Measurements from ENCODE around the gene CSRP2. TPM values are rescaled to one million over a fixed set of nuclear protein-coding genes. Genes with fewer than 3 reads are reported as not detected.

The CSRP2 gene
- total RNA-seq, 1 donor from 2014 or later = 2.8 TPM

DNA sequence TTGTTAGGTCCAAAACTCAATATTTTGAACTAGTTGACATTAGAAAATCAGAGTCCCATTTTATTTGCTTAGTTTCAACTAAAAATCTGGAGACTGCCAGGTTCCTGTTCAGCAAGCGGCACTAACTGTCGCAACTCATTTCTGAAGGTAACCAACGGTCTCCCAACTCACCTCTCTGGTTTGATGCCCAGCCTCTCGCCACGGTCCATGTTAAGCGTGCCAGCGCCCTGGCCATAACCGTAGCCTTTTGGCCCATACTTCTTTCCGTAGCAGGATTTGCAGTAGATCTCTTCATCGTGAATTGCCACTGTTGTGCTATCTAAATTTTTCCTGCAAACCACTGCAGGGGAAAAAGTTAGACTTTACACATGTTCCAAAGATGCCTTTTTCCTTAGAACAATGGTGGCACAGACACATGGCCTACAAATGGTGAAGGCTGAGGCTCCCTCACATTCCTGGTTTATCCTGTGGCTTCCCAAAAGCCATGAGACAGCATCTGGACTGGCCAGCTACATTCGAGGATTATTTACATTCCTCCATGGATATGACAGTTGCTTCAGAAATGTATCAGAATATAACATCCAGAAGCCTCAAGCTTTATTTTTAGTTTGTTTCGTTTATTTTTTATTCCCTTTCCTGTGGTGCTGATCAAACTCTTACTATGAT is 15.7 kb downstream of the CSRP2 start:
- DNase-seq (ENCODE audit: low read depth, low spot score) = no peak

DNA sequence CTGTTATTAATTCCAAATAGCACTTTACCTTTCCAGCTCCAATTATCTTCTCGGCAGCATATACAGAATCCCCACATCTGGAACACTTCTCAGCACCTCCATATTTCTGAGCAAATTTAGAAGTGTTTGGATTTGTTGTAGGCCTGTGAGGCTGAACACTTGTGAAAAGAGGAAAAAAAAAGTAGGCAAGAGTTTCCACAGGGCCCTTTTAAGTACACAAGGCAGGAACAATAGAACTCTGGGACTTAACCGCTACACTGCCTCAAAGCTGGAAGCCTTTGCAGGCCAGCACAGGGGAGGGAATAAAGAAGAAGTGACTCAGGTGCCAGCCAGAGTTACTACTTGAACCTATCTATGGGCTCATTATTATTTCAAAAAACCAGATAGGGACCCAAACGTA is 18.6 kb downstream of the CSRP2 start:
- no peak for DNase-seq (ENCODE audit: low read depth, low spot score)

DNA sequence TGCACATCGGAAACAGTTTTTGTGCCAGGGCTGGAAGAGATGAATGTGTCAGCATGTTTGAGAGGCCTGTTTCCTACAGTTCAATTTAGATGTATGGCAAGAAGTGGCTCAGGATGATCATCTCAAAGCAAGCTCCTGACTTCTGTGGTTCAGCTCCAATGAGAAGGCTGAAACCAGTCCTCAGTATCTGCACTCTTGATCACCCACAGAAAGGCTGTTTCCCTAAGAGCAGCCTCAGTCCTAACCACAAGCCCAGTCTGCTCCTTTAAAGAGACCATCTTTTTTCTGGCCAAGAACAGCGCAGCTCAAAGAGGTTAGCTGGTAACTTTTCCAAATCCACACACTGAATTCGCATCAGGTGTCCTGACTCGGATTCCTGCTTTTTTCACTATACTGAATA is 19.2 kb downstream of the CSRP2 start:
- no peak for DNase-seq (ENCODE audit: low read depth, low spot score)

DNA sequence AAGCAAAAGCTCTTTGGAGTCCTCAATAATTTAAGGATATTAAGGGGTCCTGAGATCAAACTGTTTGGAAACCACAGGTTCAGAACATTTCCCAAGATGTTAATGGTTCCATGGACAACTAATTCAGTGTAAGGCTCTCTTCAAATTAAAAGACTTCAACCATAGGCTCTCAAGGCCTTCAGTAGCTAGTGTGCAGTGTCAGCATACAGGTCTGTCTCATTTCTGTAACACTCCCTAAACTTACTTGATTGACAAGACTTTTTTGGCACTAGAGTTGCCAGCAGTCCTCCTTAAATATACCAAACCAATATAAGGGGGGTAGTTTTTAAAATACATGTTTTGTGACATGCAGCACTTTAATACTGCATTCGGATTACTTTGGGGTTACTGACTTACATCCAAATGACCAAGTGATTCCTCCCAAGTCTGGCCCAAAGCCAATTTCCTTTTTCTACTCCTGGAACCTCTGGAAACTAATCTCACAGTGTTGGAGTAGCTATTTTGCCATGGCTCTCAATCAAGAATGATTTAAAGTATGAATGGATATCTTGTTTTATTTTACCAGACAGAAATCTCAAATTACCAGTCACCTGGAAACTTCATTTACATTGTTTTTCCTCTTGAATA is 22.7 kb downstream of the CSRP2 start:
- no peak for DNase-seq (ENCODE audit: low read depth, low spot score)

DNA sequence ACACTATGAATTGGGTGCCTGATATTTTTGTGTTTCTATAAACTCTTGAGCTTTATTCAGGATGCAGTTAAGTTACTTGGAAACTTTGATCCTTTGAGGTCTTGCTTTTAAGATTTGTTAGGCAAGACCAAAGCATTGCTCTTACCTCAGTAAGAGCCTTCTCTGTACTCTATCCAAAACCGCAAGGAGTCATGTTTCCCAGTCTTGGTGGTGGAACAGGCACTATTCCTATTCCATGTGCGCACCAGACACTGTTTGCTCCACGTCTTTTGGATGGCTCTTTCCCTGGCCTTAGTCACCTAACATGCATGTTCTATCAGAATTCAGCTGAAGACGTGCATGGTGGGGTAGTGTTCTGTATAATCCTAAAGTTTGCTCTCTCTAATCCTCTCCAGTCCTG is 23.5 kb downstream of the CSRP2 start:
- DNase-seq (ENCODE audit: low read depth, low spot score) = no peak

DNA sequence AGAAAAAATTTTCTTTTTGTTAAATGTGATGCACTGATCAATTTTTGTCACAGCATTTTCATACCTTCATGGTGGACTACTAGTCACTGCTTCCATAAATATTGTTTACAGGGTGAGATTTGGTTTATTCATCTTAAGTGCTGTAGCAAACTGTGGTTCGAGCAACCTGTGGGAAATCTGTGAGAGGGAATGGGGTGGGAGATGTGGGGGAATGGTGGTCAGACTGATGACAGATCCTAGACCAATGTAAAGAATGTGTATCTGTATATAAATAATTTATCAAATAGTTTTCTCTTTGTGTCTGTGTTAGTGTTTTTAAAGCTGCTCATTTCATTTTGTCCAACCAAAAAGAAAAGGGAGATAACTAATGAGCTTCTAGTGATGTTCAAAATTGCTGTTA is 26.7 kb downstream of the CSRP2 start:
- DNase-seq (ENCODE audit: low read depth, low spot score) = no peak

DNA sequence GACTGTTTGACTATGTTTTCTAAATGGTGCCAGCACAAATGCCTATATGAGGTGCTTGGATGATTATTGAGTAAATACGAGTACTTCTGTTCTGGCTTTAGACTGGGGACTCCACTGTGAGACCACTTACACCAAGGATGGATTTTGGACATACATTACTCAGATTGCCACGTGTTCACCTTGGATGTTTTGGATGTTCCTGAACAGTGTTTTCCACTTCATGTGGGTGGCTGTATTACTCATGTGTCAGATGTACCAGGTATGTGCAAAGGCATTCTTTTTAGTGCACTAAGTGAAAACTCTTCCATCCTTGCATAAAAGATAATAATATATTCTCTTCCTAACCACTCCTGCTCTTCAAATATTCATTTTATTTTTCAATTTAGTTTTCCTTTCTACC is 30.7 kb downstream of the CSRP2 start:
- DNase-seq (ENCODE audit: low read depth, low spot score) = no peak

DNA sequence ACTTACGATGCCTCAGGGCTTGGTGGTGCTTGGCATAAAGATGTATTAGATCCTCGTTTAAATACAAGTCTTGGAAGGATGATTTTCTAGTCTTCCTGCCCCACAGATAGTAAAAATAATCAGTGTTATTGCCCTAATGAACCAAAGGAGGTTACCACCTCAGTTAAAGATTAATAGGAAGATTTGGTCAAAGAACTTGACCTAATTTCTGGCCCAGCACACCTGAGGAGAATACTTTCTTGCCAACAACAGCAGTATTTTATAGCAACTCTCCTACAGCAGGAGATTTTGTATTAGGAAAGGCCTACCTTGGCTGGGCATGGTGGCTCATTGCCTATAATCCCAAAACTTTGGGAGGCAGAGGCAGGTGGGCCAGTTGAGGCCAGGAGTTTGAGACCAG is 31.6 kb downstream of the CSRP2 start:
- no peak for DNase-seq (ENCODE audit: low read depth, low spot score)

DNA sequence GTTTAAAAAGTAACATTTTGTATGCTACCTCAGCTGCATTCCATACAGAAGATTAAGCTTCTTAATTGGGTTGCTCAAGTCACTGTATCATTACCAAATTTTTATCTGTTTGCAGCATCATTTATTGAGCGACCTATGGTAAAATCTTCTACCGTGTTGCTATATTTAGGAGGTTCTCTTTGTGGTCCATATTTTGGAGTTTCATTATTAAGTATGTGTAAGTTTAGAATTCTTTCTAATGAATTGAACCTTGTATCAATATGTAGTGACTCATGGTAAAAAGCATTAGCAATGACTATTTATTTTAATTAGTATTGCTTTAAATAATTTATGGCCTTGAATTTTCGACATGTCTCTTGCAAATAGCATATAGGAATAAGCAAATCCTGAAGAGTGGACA is 42.2 kb downstream of the CSRP2 start:
- no peak for DNase-seq (ENCODE audit: low read depth, low spot score)

DNA sequence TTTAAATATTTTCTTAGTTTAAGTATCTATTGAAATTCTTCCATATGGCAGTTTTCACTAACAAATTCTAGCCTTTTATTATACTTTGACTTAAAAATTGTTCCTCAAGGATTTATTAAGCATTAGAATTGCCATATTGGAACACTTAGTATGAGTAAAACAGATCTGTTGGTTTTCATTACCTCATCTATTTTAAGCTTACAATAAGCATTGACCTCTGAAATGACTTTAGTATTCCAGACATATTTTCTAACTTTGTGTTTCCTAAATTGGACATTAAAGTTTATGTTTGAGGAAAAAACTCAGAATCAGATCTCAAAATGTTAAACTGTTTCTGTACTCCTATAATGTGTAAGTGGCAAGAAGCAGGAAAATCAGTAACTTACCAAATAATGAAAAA is 48.4 kb downstream of the CSRP2 start:
- DNase-seq (ENCODE audit: low read depth, low spot score) = no peak

DNA sequence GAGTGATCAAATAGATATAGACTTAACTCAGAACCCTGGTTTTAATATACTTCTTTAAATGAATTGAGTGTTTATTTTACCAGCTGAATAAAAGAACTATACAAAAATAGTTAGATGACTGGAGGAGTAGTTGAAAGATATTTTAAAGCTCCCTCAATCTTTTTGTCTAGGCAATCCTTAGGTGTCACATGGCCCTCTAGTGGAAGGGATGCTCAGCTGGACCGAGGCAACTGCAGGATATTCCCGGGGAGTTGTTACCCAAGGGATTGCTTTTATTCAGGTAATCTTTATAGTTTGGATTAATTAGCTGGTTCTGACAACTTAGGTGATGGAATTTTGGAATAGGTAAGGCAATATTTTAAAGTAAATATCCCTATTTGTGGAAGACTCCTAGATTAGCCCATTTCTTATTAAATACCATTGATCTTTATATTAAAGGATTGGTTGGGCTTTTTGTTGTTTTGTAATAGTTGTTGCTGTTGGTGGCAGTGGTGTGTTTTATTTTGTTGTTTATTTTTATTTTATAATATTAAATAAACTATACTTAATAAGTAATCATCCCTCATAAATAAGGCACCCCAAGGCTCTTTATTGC is 57.8 kb downstream of the CSRP2 start:
- no peak for DNase-seq (ENCODE audit: low read depth, low spot score)

DNA sequence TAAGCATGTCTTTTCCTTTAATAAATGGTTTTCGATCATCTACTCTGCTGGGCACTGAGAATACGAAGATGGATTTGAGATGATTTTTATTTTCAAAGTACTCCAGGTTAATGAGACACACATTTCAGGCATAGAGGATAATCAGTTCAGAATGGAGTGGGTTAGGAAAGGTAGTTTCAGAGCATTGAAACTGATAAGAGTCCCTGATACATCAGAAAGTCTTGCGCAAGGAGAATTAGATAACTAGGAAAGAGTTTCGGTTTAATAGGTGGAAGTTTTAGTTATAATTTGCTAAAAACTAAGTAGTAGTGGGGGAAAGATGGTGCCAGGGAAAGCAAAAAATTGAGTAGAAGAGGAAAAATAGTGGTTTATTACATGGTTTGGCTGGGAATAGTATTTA is 64.8 kb downstream of the CSRP2 start:
- no peak for DNase-seq (ENCODE audit: low read depth, low spot score)

DNA sequence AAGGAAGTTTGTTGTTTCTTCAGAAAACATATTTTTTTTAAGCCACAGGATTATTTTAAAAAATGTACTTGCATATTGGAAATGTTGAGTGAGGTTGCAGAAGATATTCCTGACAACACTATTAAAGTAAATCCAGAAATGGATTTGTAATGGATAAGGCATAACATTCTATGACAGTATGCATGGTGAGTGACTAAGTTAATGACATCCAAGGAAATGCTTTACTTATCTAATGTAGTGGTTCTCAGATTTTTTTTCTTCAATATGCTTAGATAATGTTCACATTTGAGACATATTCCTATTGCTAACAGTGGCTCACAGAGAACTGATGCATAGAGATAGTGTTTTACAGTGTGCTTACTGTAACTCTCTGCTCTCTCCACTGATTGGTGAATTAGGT is 65.6 kb downstream of the CSRP2 start:
- DNase-seq (ENCODE audit: low read depth, low spot score) = no peak

DNA sequence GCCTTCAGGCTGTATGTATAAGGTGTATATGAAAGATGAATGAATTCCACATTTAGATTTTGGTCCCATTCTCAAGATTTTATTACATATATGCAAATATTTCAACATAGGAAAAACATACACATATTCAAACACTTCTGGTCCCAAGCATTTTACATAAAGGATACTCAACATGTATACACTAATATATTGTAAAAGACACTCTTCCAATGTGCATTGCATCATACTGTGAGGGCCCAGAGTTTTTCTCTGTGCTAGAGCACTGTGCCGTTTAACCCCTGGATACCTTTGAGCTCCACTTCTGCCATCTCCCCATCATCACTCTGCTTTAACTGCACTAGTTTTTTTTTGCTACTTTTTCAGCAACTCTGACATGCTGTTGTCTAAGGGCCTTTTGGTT is 66.8 kb downstream of the CSRP2 start:
- no peak for DNase-seq (ENCODE audit: low read depth, low spot score)

DNA sequence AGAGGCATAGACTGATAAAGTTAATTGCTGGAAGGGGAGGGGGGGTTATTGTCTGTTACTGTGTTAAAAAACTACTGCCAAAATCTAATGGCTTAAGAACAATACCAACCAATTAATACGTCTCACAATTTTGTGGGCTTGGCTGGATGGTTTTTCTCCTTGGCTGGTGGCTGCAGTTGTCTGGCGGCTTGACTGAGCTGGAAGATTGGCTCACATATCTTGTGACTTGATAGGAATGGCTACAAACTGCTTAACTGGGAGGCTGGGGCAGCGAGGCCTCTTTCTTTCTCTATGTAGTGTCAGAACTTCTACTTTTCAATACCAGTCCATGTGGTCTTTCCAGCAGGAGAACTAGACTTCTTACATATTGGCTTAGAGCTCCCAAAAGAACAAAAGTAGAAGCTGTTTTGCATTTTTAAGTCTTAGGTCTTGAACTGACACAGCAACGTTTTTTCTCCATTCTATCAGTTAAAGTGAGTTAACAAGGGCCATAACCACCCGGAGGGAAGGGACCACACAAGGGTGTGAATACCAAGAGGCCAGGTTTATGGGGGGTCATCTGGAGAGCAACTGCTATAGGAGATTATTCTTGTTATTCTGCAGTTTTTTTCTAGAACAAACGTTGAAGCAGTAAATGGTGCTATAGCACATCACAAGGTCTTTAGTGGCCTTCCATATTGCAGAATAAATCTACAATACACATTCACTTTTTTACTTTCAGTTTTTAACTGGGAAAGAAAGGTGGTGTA is 68.0 kb downstream of the CSRP2 start:
- DNase-seq (ENCODE audit: low read depth, low spot score) = no peak

Other genes with a start within 250 kb of the CSRP2 start
- gene ZDHHC17, start 114.9 kb downstream of the CSRP2 start, total RNA-seq = 50.2 and 76.5 TPM in 2 replicates
- gene E2F7, start 186.6 kb upstream of the CSRP2 start, total RNA-seq = 10.2 and 12.7 TPM in 2 replicates